HG03575 (cell line): ENCODE data around the gene SLC1A4.

ENCODE experiments used
- ATAC-seq: cut with Tn5 transposase; IDR thresholded peaks from one replicate; pipeline ENCODE4 v1.9.1; 2021; ENCODE audit not compliant: unreplicated experiment, insufficient number of reproducible peaks, low FRiP score; ENCODE audit errors: extremely low read depth

Gene SLC1A4

GRCh38 chr2:65039640-65040039 lies 50.4 kb downstream of the SLC1A4 start:
- no peak for ATAC-seq

GRCh38 chr2:65040400-65041261 lies 51.4 kb downstream of the SLC1A4 start:
- no peak for ATAC-seq

GRCh38 chr2:65043001-65043400 lies 53.8 kb downstream of the SLC1A4 start:
- ATAC-seq, result no peak

GRCh38 chr2:65044097-65044735 lies 55.0 kb downstream of the SLC1A4 start:
- no peak for ATAC-seq

- ATAC-seq, result no peak
These were observed 56.5 kb downstream of the SLC1A4 start for GRCh38 chr2:65045651-65046050.

- no peak for ATAC-seq
These were observed 57.6 kb downstream of the SLC1A4 start for GRCh38 chr2:65046633-65047407.

- no peak for ATAC-seq
These were observed 59.9 kb downstream of the SLC1A4 start for GRCh38 chr2:65049010-65049639.

- no peak for ATAC-seq
These were observed 61.7 kb downstream of the SLC1A4 start for GRCh38 chr2:65050931-65051330.

- peak; percentile 40 for ATAC-seq
These were observed 64.0 kb downstream of the SLC1A4 start for GRCh38 chr2:65053199-65053598.

- no peak for ATAC-seq
These were observed 65.7 kb downstream of the SLC1A4 start for GRCh38 chr2:65054749-65055421.

- ATAC-seq, result peak; percentile 4
These were observed 66.4 kb downstream of the SLC1A4 start for GRCh38 chr2:65055422-65056214.

GRCh38 chr2:65056215-65057053 lies 67.2 kb downstream of the SLC1A4 start, which contains the start of gene CEP68:
TSS of gene CEP68 (plus strand) at chr2:65056416. CDS start at chr2:65069445, 13,029 bp downstream.
- ATAC-seq, result peak; percentile 41

GRCh38 chr2:65057054-65057375 lies 67.8 kb downstream of the SLC1A4 start:
- ATAC-seq, result no peak

GRCh38 chr2:65057391-65058052 lies 68.3 kb downstream of the SLC1A4 start:
- no peak for ATAC-seq

GRCh38 chr2:65059071-65059470 lies 69.9 kb downstream of the SLC1A4 start:
- ATAC-seq, result no peak

- ATAC-seq, result no peak
These were observed 72.1 kb downstream of the SLC1A4 start for GRCh38 chr2:65061146-65061909.
